ENCODE data around the gene PAOX.

GRCh38 chr10:133359554-133359971 lies 19.5 kb upstream of the PAOX start:
- TF ChIP-seq CTCF (IDR thresholded peaks at IDR 0.05; ENCODE audit: borderline replicate concordance, extremely low read depth, low read length, poor library complexity, severe bottlenecking) (no peak), EZH2 (IDR thresholded peaks at IDR 0.05; ENCODE audit: borderline replicate concordance, low read depth, low read length, severe bottlenecking) (no peak)

All from DND-41 (cell line).